ENCODE measurements around the gene ATG5.
A peak's percentile ranks its signal among the peaks of the same experiment; 100 is the strongest.

Gene ATG5

DNA sequence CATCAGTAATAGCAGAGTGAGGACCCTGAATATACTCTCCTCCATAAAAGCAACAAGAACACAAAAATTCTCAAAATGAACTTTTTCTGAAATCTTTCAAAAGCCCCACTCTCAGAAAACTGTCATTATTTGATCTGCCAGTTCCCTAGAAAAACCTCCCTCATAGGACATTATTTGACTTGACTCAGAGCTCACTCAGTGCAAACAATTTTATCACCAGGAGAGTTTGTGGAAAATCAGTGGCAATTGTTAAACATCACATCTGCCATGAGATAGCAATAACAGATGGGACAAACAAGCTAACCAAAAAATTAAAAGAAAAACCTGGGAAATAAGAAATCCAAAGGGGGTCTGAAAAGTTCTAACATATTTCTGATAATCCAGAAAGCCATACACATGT, 100.0 kb downstream of the ATG5 start:
- no peaks in the 10 kb centered on the region for H3K27me3 ChIP-seq (ENCODE audit: low read depth, low read length)
- peaks cover 46% of the 10 kb centered on the region for H3K4me1 ChIP-seq (ENCODE audit: low read length)
- H3K4me2 ChIP-seq (ENCODE audit: low read length): no peak overlapping the region
- H2AFZ ChIP-seq (ENCODE audit: low read depth, low read length): no peak overlapping the region
- H3K79me2 ChIP-seq (ENCODE audit: low read length): peaks cover 21% of the 10 kb centered on the region
- no peaks in the 10 kb centered on the region for H3K36me3 ChIP-seq (replicated peaks; ENCODE audit: low read depth, low read length)
- no peak overlapping the region for H3K27ac ChIP-seq (ENCODE audit: low read length)
- no peaks in the 10 kb centered on the region for H3K9me3 ChIP-seq (ENCODE audit: insufficient read depth, low read length)
- H3K9ac ChIP-seq (ENCODE audit: low read length): no peak overlapping the region
- no peaks in the 10 kb centered on the region for H4K20me1 ChIP-seq (ENCODE audit: insufficient read depth, low read length)
- H3K4me3 ChIP-seq (ENCODE audit: low read length): no peak overlapping the region
- TF ChIP-seq EZH2phosphoT487 (IDR thresholded peaks at IDR 0.05; ENCODE audit: low read depth): no peak
- TF ChIP-seq, protein P1, sequence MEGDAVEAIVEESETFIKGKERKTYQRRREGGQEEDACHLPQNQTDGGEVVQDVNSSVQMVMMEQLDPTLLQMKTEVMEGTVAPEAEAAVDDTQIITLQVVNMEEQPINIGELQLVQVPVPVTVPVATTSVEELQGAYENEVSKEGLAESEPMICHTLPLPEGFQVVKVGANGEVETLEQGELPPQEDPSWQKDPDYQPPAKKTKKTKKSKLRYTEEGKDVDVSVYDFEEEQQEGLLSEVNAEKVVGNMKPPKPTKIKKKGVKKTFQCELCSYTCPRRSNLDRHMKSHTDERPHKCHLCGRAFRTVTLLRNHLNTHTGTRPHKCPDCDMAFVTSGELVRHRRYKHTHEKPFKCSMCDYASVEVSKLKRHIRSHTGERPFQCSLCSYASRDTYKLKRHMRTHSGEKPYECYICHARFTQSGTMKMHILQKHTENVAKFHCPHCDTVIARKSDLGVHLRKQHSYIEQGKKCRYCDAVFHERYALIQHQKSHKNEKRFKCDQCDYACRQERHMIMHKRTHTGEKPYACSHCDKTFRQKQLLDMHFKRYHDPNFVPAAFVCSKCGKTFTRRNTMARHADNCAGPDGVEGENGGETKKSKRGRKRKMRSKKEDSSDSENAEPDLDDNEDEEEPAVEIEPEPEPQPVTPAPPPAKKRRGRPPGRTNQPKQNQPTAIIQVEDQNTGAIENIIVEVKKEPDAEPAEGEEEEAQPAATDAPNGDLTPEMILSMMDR (IDR thresholded peaks at IDR 0.05; ENCODE audit: low read depth, low read length): no peak

DNA sequence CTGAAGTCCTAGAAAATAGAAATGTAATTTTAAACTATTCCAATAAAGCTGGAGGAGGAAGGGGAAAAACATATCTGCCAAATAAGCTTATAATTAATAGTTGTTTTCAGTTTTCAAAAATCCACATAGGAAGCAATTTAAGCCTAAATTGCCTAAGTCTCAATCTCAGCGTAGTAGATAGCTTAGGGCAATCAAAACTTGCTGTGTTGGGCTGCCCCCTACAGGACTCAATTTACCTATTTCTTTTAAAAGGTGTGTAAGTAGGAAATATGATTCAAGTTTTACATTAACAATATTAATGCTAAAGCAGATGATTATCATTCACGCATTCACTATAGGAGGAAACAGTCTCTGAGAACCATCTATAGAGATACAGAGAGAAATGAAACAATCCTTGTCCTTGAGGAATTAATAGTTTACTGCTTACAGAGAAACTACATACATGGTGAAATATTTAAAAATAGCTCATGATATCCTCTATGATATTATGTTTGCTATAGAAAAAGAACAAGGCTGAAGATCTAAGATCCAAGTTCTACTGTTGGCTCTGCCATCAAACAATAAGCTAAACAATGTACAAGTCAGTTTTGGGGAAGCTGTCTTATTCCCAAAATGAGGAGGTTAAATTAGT, 102.1 kb downstream of the ATG5 start:
- Histone ChIP-seq H3K4me3 (ENCODE audit: low read length) (no peak overlapping the region), H2AFZ (ENCODE audit: low read depth, low read length) (no peak overlapping the region), H3K9ac (ENCODE audit: low read length) (0 out of 2 replicates have a peak overlapping the region, but pooled peaks have one; percentile 19), H3K36me3 (replicated peaks; ENCODE audit: low read depth, low read length) (no peaks in the 10 kb centered on the region), H3K4me2 (ENCODE audit: low read length) (peak overlapping the region; percentile 11; the same call in 1 of the 2 replicates), H3K27ac (ENCODE audit: low read length) (no peak overlapping the region), H4K20me1 (ENCODE audit: insufficient read depth, low read length) (no peaks in the 10 kb centered on the region), H3K4me1 (ENCODE audit: low read length) (peaks cover 65% of the 10 kb centered on the region), H3K79me2 (ENCODE audit: low read length) (peaks cover 32% of the 10 kb centered on the region), H3K9me3 (ENCODE audit: insufficient read depth, low read length) (no peaks in the 10 kb centered on the region), H3K27me3 (ENCODE audit: low read depth, low read length) (no peaks in the 10 kb centered on the region)
- no peak for TF ChIP-seq EZH2phosphoT487 (IDR thresholded peaks at IDR 0.05; ENCODE audit: low read depth)
- TF ChIP-seq, protein P1 (IDR thresholded peaks at IDR 0.05; ENCODE audit: low read depth, low read length): peak; percentile 61

DNA sequence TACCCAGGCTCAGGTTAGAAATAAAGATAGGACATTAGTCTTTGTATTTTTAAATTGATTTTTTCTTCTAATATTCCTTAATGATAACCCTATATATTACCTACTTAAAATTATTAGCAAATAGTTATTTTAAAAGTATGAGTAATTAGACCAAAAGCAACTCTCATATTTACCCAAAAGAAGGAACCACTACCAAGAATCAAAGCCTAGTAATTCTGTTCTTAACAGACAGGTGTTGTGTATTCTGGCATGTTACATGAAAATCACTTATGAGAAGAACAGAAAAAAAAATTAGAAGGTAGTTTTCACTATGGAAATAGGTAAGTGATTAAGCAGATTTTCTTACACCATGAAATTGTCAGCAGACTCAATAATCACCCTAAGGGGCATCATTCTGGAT, 105.1 kb downstream of the ATG5 start:
- Histone ChIP-seq H3K9me3 (ENCODE audit: insufficient read depth, low read length) (no peaks in the 10 kb centered on the region), H3K4me2 (ENCODE audit: low read length) (peak overlapping the region; percentile 65), H3K36me3 (replicated peaks; ENCODE audit: low read depth, low read length) (no peaks in the 10 kb centered on the region), H3K79me2 (ENCODE audit: low read length) (peaks cover 23% of the 10 kb centered on the region), H3K4me1 (ENCODE audit: low read length) (peaks cover 70% of the 10 kb centered on the region), H4K20me1 (ENCODE audit: insufficient read depth, low read length) (no peaks in the 10 kb centered on the region), H3K9ac (ENCODE audit: low read length) (peak overlapping the region; percentile 64), H3K27ac (ENCODE audit: low read length) (peak overlapping the region; percentile 95), H3K27me3 (ENCODE audit: low read depth, low read length) (no peaks in the 10 kb centered on the region), H3K4me3 (ENCODE audit: low read length) (peak overlapping the region; percentile 50), H2AFZ (ENCODE audit: low read depth, low read length) (no peak overlapping the region)
- TF ChIP-seq, protein P1 (IDR thresholded peaks at IDR 0.05; ENCODE audit: low read depth, low read length): no peak
- no peak for TF ChIP-seq EZH2phosphoT487 (IDR thresholded peaks at IDR 0.05; ENCODE audit: low read depth)

DNA sequence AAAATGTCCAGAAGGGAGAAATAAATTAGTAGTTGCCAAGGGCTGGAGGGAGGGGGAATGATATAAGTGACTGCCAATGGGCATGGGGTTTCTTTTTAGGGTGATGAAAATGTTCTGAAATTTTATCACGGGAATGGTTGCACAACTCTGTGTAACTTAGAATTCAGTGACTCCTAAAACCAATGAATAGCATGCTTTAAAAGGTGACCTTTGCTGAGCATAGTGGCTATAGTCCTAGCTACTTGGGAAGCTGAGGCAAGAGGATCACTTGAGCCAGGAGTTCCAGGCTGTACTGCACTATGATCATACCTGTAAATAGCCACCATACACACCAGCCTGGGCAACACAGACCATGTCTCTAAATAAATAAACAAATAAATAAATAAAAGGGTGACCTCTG, 109.0 kb downstream of the ATG5 start:
- Histone ChIP-seq H2AFZ (ENCODE audit: low read depth, low read length) (no peak overlapping the region), H3K4me1 (ENCODE audit: low read length) (peaks cover 63% of the 10 kb centered on the region), H3K27me3 (ENCODE audit: low read depth, low read length) (no peaks in the 10 kb centered on the region), H3K79me2 (ENCODE audit: low read length) (peaks cover 11% of the 10 kb centered on the region), H3K27ac (ENCODE audit: low read length) (no peak overlapping the region), H3K9me3 (ENCODE audit: insufficient read depth, low read length) (no peaks in the 10 kb centered on the region), H3K4me2 (ENCODE audit: low read length) (no peak overlapping the region), H3K9ac (ENCODE audit: low read length) (no peak overlapping the region), H4K20me1 (ENCODE audit: insufficient read depth, low read length) (no peaks in the 10 kb centered on the region), H3K36me3 (replicated peaks; ENCODE audit: low read depth, low read length) (no peaks in the 10 kb centered on the region), H3K4me3 (ENCODE audit: low read length) (no peak overlapping the region)
- no peak for TF ChIP-seq EZH2phosphoT487 (IDR thresholded peaks at IDR 0.05; ENCODE audit: low read depth)
- TF ChIP-seq, protein P1 (IDR thresholded peaks at IDR 0.05; ENCODE audit: low read depth, low read length): no peak
